Stimulated activated naive B cell treated with anti-CD40 and anti-IgM and Interleukin-4, amounts not matched to agents 10 μg/mL and 1 μg/mL and 100 μg/mL, for 72 hours (primary cell): ENCODE results near the gene MLC1.
A peak's percentile ranks its signal among the peaks of the same experiment; 100 is the strongest.

Experiments
- ATAC-seq, 2 donors: fragments of 150-1000 bp; cut with Tn5 transposase; replicated peaks; 2 replicates each; pipeline ENCODE4 v1.10.0; 2021; ENCODE audit warnings: moderate library complexity in 1 of 2
- DNase-seq: peaks from one replicate; pipeline ENCODE4 v3.0.0; 2021
- H3K27ac Mint-ChIP-seq: one replicate; pipeline ENCODE4 v1.8.0; 2022; ENCODE audit warnings: mild to moderate bottlenecking, mixed read lengths
- H3K27me3 Mint-ChIP-seq, 2 donors: one replicate each; pipeline ENCODE4 v1.8.0; 2022; ENCODE audit warnings: mixed read lengths in 2 of 2
- H3K36me3 Mint-ChIP-seq, 2 donors: one replicate each; pipeline ENCODE4 v1.8.0; 2022; ENCODE audit warnings: mixed read lengths in 2 of 2, mild to moderate bottlenecking in 1 of 2
- H3K4me1 Mint-ChIP-seq, 2 donors: one replicate each; pipeline ENCODE4 v1.8.0; 2022; ENCODE audit warnings: mixed read lengths in 2 of 2, mild to moderate bottlenecking in 1 of 2
- H3K4me3 Mint-ChIP-seq, 2 donors: one replicate each; pipeline ENCODE4 v1.8.0; 2022; ENCODE audit warnings: mild to moderate bottlenecking in 2 of 2, mixed read lengths in 2 of 2, moderate library complexity in 1 of 2
- H3K9me3 Mint-ChIP-seq, 2 donors: one replicate each; pipeline ENCODE4 v1.8.0; 2022; ENCODE audit warnings: mixed read lengths in 2 of 2, mild to moderate bottlenecking in 1 of 2

MLC1 gene

GRCh38 chr22:50035976-50036724, 49.1 kb downstream of the MLC1 start:
- DNase-seq, result no peak
- Mint-ChIP-seq H3K4me3 (no peak overlapping the region), H3K27ac (no peak overlapping the region), H3K36me3 (no peaks in the 10 kb centered on the region), H3K4me1 (peaks cover 5 to 12% of the 10 kb centered on the region in 2 donors), H3K9me3 (peaks cover 7 to 10% of the 10 kb centered on the region in 2 donors), H3K27me3 (peaks cover 30 to 37% of the 10 kb centered on the region in 2 donors)
- ATAC-seq, result no peak

- peaks cover 5 to 12% of the 10 kb centered on the region in 2 donors for H3K4me1 Mint-ChIP-seq
- no peak for DNase-seq
- peak; percentile 16 to 25 for ATAC-seq
- H3K27ac Mint-ChIP-seq, result no peak overlapping the region
- peaks cover 31 to 35% of the 10 kb centered on the region in 2 donors for H3K27me3 Mint-ChIP-seq
- H3K36me3 Mint-ChIP-seq, result no peaks in the 10 kb centered on the region
- no peak overlapping the region for H3K4me3 Mint-ChIP-seq
- peaks cover 7 to 10% of the 10 kb centered on the region in 2 donors for H3K9me3 Mint-ChIP-seq
Observed at GRCh38 chr22:50035131-50035881, 49.9 kb downstream of the MLC1 start.

GRCh38 chr22:50034126-50035081, 50.8 kb downstream of the MLC1 start:
- Mint-ChIP-seq H3K27ac (no peak overlapping the region), H3K4me3 (peak overlapping the region in 1 of 2 donors; percentile 18), H3K4me1 (peaks cover 5 to 17% of the 10 kb centered on the region in 2 donors), H3K36me3 (no peaks in the 10 kb centered on the region), H3K9me3 (peaks cover 5 to 10% of the 10 kb centered on the region in 2 donors), H3K27me3 (peaks cover 31 to 35% of the 10 kb centered on the region in 2 donors)
- DNase-seq, result no peak
- peak; percentile 24 to 29 for ATAC-seq

- Mint-ChIP-seq H3K27ac (no peak overlapping the region), H3K27me3 (peaks cover 31 to 35% of the 10 kb centered on the region in 2 donors), H3K4me3 (no peak overlapping the region), H3K9me3 (peaks cover 0 to under 1% of the 10 kb centered on the region in 2 donors), H3K36me3 (no peaks in the 10 kb centered on the region), H3K4me1 (peaks cover 5 to 22% of the 10 kb centered on the region in 2 donors)
- DNase-seq (no peak), ATAC-seq (no peak)
Observed at GRCh38 chr22:50032941-50033601, 52.2 kb downstream of the MLC1 start.

- no peaks in the 10 kb centered on the region for H3K9me3 Mint-ChIP-seq
- peaks cover 8 to 26% of the 10 kb centered on the region in 2 donors for H3K4me1 Mint-ChIP-seq
- no peak for ATAC-seq
Observed at GRCh38 chr22:50032109-50032871, 52.9 kb downstream of the MLC1 start.

GRCh38 chr22:50031189-50032091, 53.8 kb downstream of the MLC1 start:
- H3K36me3 Mint-ChIP-seq, result no peaks in the 10 kb centered on the region
- no peak for ATAC-seq
- H3K27ac Mint-ChIP-seq, result no peak overlapping the region
- H3K27me3 Mint-ChIP-seq, result peaks cover 28 to 35% of the 10 kb centered on the region in 2 donors
- H3K4me3 Mint-ChIP-seq, result no peak overlapping the region
- DNase-seq, result no peak
- H3K4me1 Mint-ChIP-seq, result peaks cover 8 to 26% of the 10 kb centered on the region in 2 donors
- H3K9me3 Mint-ChIP-seq, result no peaks in the 10 kb centered on the region

More at GRCh38 chr22:50032109-50032871, 52.9 kb downstream of the MLC1 start:
- no peaks in the 10 kb centered on the region for H3K36me3 Mint-ChIP-seq
- H3K27me3 Mint-ChIP-seq, result peaks cover 31 to 35% of the 10 kb centered on the region in 2 donors
- H3K27ac Mint-ChIP-seq, result no peak overlapping the region
- H3K4me3 Mint-ChIP-seq, result no peak overlapping the region
- no peak for DNase-seq

GRCh38 chr22:50030297-50031188, 54.7 kb downstream of the MLC1 start:
- peak; percentile 94 for ATAC-seq
- peaks cover 27 to 35% of the 10 kb centered on the region in 2 donors for H3K27me3 Mint-ChIP-seq
- H3K4me1 Mint-ChIP-seq, result peaks cover 8 to 26% of the 10 kb centered on the region in 2 donors
- H3K27ac Mint-ChIP-seq, result no peak overlapping the region
- no peaks in the 10 kb centered on the region for H3K9me3 Mint-ChIP-seq
- H3K4me3 Mint-ChIP-seq, result no peak overlapping the region
- H3K36me3 Mint-ChIP-seq, result no peaks in the 10 kb centered on the region
- peak; percentile 77 for DNase-seq

GRCh38 chr22:50027639-50028537, 57.3 kb downstream of the MLC1 start:
- ATAC-seq, result no peak
- peak overlapping the region; percentile 65 for H3K27ac Mint-ChIP-seq
- no peak for DNase-seq
- peaks cover 2 to 15% of the 10 kb centered on the region in 2 donors for H3K4me1 Mint-ChIP-seq
- no peaks in the 10 kb centered on the region for H3K9me3 Mint-ChIP-seq
- peaks cover 8 to 17% of the 10 kb centered on the region in 2 donors for H3K27me3 Mint-ChIP-seq
- no peak overlapping the region for H3K4me3 Mint-ChIP-seq
- no peaks in the 10 kb centered on the region for H3K36me3 Mint-ChIP-seq

GRCh38 chr22:50025993-50026392, 59.2 kb downstream of the MLC1 start:
- H3K4me3 Mint-ChIP-seq, result no peak overlapping the region
- DNase-seq (no peak), ATAC-seq (no peak)
- H3K9me3 Mint-ChIP-seq, result no peaks in the 10 kb centered on the region
- peaks cover 2 to 15% of the 10 kb centered on the region in 2 donors for H3K4me1 Mint-ChIP-seq
- H3K27ac Mint-ChIP-seq, result no peak overlapping the region
- H3K27me3 Mint-ChIP-seq, result peaks cover 1 to 7% of the 10 kb centered on the region in 2 donors
- no peaks in the 10 kb centered on the region for H3K36me3 Mint-ChIP-seq

- Mint-ChIP-seq H3K27me3 (peaks cover 5 to 7% of the 10 kb centered on the region in 2 donors), H3K27ac (no peak overlapping the region), H3K9me3 (no peaks in the 10 kb centered on the region), H3K36me3 (no peaks in the 10 kb centered on the region), H3K4me1 (peaks cover 11 to 20% of the 10 kb centered on the region in 2 donors), H3K4me3 (no peak overlapping the region)
- DNase-seq (no peak), ATAC-seq (no peak)
Observed at GRCh38 chr22:50022171-50022819, 62.9 kb downstream of the MLC1 start.
